GM13976 (cell line): ENCODE results near the gene BCAT1.
A peak's percentile ranks its signal among the peaks of the same experiment; 100 is the strongest.

Experiments used
- DNase-seq: peaks from one replicate; pipeline ENCODE4 v3.0.0; 2012; ENCODE audit warnings: low spot score
- in situ Hi-C: fragments of 300-500 bp; cut with MboI; formaldehyde crosslinking; loops from one replicate; pipeline ENCODE4 v1.12.0; 2022; ENCODE audit warnings: low sequenced_read_pairs, mixed read lengths, inconsistent platforms; ENCODE audit not compliant: unreplicated experiment
- TF ChIP-seq, protein P1 (sequence below): IDR thresholded peaks from 2 replicates; pipeline ENCODE4 v1.5.1; 2012; ENCODE audit warnings: borderline replicate concordance, mild to moderate bottlenecking; ENCODE audit not compliant: insufficient read depth; ENCODE audit errors: extremely low read depth, missing control alignments, control extremely low read depth

The BCAT1 gene

DNA sequence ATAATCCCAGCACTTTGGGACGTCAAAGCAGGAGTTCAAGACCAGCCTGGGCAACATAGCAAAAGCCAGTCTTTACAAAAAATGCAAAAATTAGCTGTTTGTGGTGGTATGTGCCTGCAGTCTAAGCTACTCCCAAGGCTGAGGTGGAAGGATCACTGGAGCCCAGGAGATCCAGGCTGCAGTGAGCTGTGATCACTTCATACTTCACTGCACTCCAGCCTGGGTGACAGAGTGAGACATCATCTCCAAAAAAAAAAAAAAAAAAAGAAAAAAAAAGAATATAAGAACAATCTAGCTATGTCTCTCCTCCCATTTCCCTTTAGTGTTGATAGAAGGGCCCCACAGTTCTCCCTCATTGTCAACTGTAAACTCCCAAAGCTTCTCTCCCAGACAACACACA lies 3.5 kb upstream of the BCAT1 start:
- in situ Hi-C loops: no loop called here
- DNase-seq: no peak
- TF ChIP-seq, protein P1, sequence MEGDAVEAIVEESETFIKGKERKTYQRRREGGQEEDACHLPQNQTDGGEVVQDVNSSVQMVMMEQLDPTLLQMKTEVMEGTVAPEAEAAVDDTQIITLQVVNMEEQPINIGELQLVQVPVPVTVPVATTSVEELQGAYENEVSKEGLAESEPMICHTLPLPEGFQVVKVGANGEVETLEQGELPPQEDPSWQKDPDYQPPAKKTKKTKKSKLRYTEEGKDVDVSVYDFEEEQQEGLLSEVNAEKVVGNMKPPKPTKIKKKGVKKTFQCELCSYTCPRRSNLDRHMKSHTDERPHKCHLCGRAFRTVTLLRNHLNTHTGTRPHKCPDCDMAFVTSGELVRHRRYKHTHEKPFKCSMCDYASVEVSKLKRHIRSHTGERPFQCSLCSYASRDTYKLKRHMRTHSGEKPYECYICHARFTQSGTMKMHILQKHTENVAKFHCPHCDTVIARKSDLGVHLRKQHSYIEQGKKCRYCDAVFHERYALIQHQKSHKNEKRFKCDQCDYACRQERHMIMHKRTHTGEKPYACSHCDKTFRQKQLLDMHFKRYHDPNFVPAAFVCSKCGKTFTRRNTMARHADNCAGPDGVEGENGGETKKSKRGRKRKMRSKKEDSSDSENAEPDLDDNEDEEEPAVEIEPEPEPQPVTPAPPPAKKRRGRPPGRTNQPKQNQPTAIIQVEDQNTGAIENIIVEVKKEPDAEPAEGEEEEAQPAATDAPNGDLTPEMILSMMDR: no peak

DNA sequence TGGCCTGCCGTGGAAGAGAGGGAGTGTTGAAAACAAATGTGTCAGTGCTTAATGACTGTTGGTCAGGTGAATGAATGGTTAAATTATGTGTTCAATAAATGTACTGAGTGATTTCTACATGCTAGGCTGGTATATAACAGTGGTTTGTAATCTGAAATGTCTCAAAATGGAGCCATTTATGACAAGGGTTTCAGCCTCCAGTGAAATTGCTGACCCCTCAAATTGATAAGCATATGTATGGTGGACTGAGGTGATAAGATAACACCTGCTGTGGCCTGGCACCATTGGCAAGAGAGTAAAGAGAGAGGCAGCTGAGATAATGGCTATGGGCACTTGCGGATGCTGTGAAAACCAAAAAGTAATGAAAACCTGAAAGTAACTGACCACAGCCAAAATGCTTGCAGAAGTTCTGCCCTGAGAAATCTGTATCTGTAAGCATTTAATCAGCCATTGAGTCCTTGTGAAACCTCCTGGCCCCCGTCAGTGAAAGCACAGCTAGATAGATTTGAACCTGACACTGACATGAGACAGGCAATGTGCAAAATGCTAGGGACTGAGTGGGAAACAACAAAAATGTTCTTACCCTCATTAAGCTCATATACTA lies 1.4 kb upstream of the BCAT1 start:
- in situ Hi-C loops: no loop called here
- TF ChIP-seq, protein P1: no peak
- DNase-seq: peak; percentile 55

- DNase-seq: peak; percentile 54
- in situ Hi-C loops: no loop called here
- TF ChIP-seq, protein P1: no peak
These were observed 513 bp downstream of the BCAT1 start for GRCh38 chr12:24948420-24948756.

DNA sequence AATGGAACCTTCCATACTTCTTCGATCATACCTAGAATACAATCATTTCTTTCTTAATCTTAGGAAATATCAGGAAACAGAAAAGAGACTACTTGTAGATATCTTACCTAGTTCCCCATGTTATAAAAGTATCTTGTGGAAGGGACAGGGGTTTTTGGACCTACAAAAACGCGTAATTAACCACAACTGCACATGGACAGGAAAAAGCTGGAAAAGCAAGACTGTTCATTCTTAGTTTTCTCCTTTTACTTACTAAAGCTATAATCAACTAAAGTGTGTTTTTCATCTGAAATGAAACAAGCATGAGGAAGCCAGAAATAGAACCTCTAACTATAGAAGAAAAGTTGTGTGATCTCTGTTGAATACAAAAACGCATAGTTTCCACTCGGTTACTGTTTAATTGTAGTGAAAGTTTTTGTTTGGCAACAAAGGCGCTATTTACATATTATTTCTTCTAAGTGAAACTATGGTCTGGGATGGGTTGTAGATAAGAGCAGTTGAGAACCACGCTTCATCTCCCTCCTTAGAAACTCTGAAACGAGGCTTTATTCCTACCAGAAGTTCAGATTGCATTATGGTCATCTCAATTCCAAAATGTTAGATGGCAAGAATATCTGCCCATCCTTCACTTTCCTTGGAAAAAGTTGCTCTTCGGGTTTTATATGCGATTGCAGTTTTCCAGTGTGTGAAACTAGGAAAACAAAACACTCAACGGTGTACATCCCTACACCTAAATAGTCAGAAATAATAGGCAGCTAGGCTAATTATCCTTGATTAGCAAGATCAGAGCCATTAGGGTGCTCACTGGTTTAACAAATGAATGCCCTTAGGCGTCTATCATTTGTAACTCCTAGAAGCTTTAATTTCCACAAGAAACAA lies 1.1 kb downstream of the BCAT1 start:
- peak; percentile 52 for DNase-seq
- TF ChIP-seq, protein P1: no peak
- in situ Hi-C loops: no loop called here

DNA sequence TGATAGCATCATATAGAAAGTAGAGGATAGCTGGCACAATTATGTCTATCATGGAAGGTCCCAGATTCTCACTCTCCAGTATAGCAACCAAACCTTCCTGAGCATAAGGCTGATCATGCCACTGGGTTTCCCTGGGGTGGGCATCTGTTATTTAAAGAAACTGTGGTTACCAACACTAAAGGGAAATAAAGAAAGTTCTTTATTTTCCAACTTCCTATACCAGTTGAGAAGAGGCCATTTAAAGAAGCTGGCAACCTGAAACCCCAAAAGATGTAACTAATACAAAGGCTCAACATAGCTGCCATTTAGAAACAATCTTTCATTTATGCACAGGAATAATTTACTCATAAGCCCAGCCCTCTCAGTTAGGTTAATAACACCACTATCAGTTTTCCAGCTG lies 3.1 kb downstream of the BCAT1 start:
- TF ChIP-seq, protein P1: no peak
- no peak for DNase-seq
- in situ Hi-C loops: no loop called here

- in situ Hi-C loops: no loop called here
- DNase-seq: no peak
- TF ChIP-seq, protein P1: no peak
These were observed 3.9 kb downstream of the BCAT1 start for GRCh38 chr12:24945039-24945438.
